SJCRH30 (cell line): ENCODE data around the gene PAIP2. TPM values are rescaled to one million over a fixed set of nuclear protein-coding genes. Genes with fewer than 3 reads are reported as not detected.
"Not testable (repeated sequence)": the region's sequence is repeated elsewhere in the genome, so short reads cannot be mapped to it uniquely, and the experiment has no call there.

Source experiments
- DNase-seq, 2 experiments: peaks; one replicate each; pipeline ENCODE4 v3.0.0-alpha.2; 2015 to 2020
- H3K27ac ChIP-seq: fragments of 250-450 bp; sonication (Bioruptor Pico); 2 replicates; pipeline ENCODE4 v1.5.1; 2020; ENCODE audit warnings: mild to moderate bottlenecking, moderate library complexity
- H3K27me3 ChIP-seq: fragments of 250-450 bp; sonication (Bioruptor Pico); 2 replicates; pipeline ENCODE4 v1.5.1; 2020; ENCODE audit warnings: mild to moderate bottlenecking, moderate library complexity
- H3K36me3 ChIP-seq: fragments of 250-450 bp; sonication (Bioruptor Pico); 2 replicates; pipeline ENCODE4 v1.5.1; 2020; ENCODE audit warnings: mild to moderate bottlenecking, moderate library complexity
- H3K4me1 ChIP-seq: fragments of 250-450 bp; sonication (Bioruptor Pico); 2 replicates; pipeline ENCODE4 v1.5.1; 2020; ENCODE audit warnings: mild to moderate bottlenecking, moderate library complexity
- H3K4me3 ChIP-seq: fragments of 250-450 bp; sonication (Bioruptor Pico); 2 replicates; pipeline ENCODE4 v1.5.1; 2020; ENCODE audit warnings: mild to moderate bottlenecking, moderate library complexity
- H3K9me3 ChIP-seq: fragments of 250-450 bp; sonication (Bioruptor Pico); replicated peaks from 2 replicates; pipeline ENCODE4 v1.5.1; 2020; ENCODE audit warnings: mild to moderate bottlenecking, moderate library complexity
- total RNA-seq: library from RNA; depleted of rRNA; stranded (reverse); fragments of >200 nt; shearing (Covaris generic); gene quantifications from 2 replicates; pipeline ENCODE4 v1.2.3, GENCODE V29; 2014

PAIP2 gene
- total RNA-seq, 1 experiment from 2014 or later = 131 TPM

DNA sequence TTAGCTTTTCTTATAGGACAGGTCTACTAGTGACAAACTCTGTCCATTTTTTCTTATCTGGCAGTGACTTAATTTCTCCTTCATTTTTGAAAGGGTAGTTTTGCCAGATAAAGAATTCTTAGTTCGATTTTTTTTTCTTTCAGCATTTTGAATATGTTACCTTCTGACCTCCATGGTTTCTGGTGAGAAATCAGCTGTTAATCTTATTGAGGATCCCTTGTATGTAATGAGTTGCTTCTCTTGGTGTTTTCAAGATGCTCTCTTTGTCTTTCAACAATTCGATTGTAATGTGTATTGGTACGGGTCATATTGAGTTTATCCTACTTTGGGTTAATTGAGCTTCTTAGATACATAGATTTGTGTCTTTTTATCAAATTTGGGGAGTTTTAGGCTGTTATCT lies 12.5 kb downstream of the PAIP2 start:
- Histone ChIP-seq H3K4me3 (no peak overlapping the region), H3K9me3 (no peaks in the 10 kb centered on the region), H3K27ac (no peak overlapping the region), H3K27me3 (no peaks in the 10 kb centered on the region), H3K36me3 (peaks cover 13% of the 10 kb centered on the region; the same call in 1 of the 2 replicates), H3K4me1 (no peaks in the 10 kb centered on the region)
- no peak for DNase-seq

DNA sequence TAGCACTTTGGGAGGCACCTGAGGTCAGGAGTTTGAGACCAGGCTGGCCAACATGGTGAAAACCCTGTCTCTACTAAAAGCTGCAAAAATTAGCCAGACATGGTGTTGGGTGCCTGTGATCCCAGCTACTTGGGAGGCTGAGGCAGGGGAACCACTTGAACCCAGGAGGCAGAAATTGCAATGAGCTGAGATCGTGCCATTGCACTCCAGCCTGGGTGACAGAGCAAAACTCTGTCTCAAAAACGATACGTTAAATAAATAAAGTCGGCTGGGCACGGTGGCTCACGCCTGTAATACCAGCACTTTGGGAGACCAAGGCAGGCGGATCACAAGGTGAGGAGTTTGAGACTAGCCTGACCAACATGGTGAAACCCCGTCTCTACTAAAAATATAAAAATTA lies 14.2 kb downstream of the PAIP2 start:
- H3K27ac ChIP-seq, H3K4me3 ChIP-seq, DNase-seq, H3K4me1 ChIP-seq, H3K36me3 ChIP-seq, H3K27me3 ChIP-seq, H3K9me3 ChIP-seq: not testable (repeated sequence)

DNA sequence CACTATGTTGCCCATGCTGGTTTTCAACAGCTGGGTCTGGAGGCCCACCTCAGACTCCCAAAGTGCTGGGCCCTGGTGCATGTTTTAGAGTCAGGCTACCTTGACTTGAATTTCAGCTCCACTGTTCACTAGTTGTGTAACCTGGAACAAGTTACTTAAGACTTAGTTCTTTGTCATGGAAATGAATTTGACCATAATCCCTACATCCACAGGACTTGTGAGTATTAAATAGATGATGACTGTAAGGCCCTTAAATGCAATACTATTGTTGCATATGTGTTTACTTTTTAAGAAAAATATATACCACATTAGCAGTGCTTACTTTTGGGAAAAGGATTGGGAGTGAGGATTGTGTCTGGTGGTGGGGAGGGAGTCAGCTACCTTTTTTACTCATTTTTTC lies 16.4 kb downstream of the PAIP2 start:
- Histone ChIP-seq H3K4me1 (no peaks in the 10 kb centered on the region), H3K27me3 (no peaks in the 10 kb centered on the region), H3K27ac (no peak overlapping the region), H3K4me3 (no peak overlapping the region), H3K9me3 (no peaks in the 10 kb centered on the region), H3K36me3 (peaks cover 5% of the 10 kb centered on the region; the same call in 1 of the 2 replicates)
- DNase-seq = no peak

DNA sequence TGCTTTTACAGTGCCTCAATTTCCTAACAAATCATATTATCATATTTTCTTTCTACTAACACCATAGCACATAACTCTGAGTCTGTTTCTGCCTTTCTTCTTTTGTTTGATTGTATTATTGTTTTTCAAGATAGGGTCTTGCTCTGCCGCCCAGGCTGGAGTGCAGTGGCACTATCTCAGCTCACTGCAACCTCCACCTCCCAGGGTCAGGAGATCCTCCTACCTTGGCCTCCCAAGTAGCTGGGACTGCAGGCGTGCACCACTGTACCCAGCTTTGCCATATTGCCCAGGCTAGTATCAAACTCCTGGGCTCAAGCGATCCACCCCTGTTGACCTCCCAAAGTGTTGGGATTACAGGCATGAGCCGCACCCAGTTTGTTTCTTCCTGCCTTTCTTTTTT lies 18.7 kb downstream of the PAIP2 start:
- H3K27me3 ChIP-seq = no peaks in the 10 kb centered on the region
- no peak overlapping the region for H3K4me3 ChIP-seq
- no peak overlapping the region for H3K27ac ChIP-seq
- DNase-seq = no peak
- H3K9me3 ChIP-seq = no peaks in the 10 kb centered on the region
- no peaks in the 10 kb centered on the region for H3K4me1 ChIP-seq
- H3K36me3 ChIP-seq = peaks cover 21% of the 10 kb centered on the region

DNA sequence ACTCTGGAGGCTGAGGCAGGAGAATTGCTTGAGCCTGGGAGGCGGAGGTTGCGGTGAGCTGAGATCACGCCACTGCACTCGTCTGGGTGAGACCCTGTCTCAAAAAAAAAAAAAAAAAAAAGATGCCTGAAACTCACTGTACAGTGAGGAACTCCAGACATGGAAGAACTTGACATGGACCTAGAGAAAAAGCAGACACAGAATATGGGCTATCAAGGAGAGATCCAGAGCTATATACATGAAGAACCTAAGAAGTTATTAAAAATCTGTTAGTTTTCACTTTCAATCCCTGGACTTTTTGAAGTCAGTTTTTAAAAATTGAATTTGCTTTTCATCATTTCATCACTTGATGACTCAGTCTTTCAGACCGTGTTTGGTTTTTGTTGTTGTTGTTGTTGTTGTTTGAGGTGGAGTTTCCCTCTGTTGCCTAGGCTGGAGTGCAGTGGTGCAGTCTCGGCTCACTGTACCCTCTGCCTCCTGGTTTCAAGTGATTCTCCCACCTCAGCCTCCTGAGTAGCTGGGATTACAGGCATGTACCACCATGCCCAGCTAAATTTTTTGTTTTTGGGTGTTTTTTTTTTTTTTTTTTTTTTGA lies 20.3 kb downstream of the PAIP2 start:
- Histone ChIP-seq H3K4me3 (no peak overlapping the region), H3K27ac (no peak overlapping the region), H3K4me1 (no peaks in the 10 kb centered on the region), H3K9me3 (no peaks in the 10 kb centered on the region), H3K36me3 (peaks cover 29% of the 10 kb centered on the region), H3K27me3 (no peaks in the 10 kb centered on the region)
- DNase-seq = no peak

DNA sequence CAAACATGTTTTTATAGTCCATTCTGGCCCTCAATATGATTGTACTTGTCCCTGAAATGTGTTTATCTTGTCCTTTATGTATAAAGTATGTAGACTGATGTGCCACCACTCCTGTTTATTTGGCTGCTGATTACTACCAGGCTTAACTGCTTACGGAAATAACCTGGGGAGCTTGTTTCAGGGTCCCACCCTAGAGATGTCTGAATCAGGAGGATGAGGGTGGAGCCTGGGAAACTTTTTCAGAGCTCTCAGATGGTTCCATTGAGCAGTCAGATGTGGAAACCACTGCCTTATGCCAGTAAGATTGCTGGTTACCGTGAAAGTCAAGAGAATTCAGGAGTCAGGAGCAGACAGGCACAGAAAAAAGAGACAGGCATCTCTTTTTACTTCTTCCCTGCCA lies 22.3 kb downstream of the PAIP2 start:
- Histone ChIP-seq H3K36me3 (peaks cover 32% of the 10 kb centered on the region), H3K27ac (no peak overlapping the region), H3K4me3 (no peak overlapping the region), H3K27me3 (no peaks in the 10 kb centered on the region), H3K4me1 (peaks cover 4% of the 10 kb centered on the region), H3K9me3 (no peaks in the 10 kb centered on the region)
- no peak for DNase-seq

DNA sequence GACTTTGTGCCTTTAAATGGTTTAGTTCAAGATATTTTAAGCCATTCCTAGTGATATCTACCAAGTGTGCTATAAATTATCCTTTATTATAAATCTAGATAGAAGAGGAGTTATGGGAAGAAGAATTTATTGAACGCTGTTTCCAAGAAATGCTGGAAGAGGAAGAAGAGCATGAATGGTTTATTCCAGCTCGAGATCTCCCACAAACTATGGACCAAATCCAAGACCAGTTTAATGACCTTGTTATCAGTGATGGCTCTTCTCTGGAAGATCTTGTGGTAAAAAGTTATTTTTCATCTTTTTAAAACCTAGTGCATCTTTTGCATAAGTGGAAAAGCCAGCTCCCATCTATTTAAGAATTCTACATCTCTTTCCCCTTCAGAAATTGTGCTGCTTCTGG lies 22.8 kb downstream of the PAIP2 start:
- DNase-seq = no peak
- Histone ChIP-seq H3K4me3 (no peak overlapping the region), H3K27ac (no peak overlapping the region), H3K27me3 (no peaks in the 10 kb centered on the region), H3K4me1 (peaks cover 9% of the 10 kb centered on the region), H3K36me3 (peaks cover 32% of the 10 kb centered on the region), H3K9me3 (no peaks in the 10 kb centered on the region)

DNA sequence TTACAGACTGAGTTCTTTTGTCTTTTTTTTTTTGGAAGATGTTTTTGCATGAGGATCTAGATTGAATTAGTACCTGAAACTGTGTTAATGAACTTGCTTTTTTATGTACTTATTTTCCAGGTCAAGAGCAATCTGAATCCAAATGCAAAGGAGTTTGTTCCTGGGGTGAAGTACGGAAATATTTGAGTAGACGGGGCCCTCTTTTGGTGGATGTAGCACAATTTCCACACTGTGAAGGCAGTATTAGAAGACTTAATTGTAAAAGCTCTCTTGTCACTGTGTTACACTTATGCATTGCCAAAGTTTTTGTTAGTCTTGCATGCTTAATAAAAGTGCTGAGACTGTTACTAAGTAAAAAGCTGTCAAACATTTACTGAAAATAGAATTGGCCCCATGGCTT lies 27.0 kb downstream of the PAIP2 start:
- Histone ChIP-seq H3K36me3 (peaks cover 50% of the 10 kb centered on the region), H3K27ac (no peak overlapping the region)

DNA sequence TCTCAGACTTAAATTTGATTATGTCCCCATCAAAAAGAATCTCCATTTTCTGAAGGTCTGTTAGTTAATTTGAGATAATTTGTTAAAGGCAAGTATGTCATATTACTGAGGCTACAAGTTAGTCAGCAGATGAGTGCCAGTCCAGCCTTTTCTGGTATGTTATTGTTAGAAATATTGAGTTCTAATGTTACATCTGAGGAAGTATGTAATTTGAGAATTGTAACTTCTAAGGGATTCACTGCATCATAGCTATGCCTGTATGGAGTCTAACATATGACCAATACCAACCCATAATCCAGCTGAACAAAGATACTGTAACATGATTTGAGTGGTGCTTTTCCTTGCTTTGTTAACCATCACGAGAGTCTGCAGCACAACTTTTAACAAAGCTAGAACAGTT lies 27.5 kb downstream of the PAIP2 start:
- H3K4me1 ChIP-seq = peaks cover 9% of the 10 kb centered on the region
- DNase-seq = peak in 1 of 2 experiments; percentile 50
- H3K4me3 ChIP-seq = no peak overlapping the region
- H3K36me3 ChIP-seq = peaks cover 44% of the 10 kb centered on the region
- H3K27me3 ChIP-seq = no peaks in the 10 kb centered on the region
- H3K9me3 ChIP-seq = no peaks in the 10 kb centered on the region
- H3K27ac ChIP-seq = no peak overlapping the region

More for the DNA sequence above, 27.0 kb downstream of the PAIP2 start:
- peaks cover 9% of the 10 kb centered on the region for H3K4me1 ChIP-seq
- peak in 1 of 2 experiments; percentile 49 for DNase-seq
- H3K27me3 ChIP-seq = no peaks in the 10 kb centered on the region
- H3K9me3 ChIP-seq = no peaks in the 10 kb centered on the region
- H3K4me3 ChIP-seq = no peak overlapping the region

DNA sequence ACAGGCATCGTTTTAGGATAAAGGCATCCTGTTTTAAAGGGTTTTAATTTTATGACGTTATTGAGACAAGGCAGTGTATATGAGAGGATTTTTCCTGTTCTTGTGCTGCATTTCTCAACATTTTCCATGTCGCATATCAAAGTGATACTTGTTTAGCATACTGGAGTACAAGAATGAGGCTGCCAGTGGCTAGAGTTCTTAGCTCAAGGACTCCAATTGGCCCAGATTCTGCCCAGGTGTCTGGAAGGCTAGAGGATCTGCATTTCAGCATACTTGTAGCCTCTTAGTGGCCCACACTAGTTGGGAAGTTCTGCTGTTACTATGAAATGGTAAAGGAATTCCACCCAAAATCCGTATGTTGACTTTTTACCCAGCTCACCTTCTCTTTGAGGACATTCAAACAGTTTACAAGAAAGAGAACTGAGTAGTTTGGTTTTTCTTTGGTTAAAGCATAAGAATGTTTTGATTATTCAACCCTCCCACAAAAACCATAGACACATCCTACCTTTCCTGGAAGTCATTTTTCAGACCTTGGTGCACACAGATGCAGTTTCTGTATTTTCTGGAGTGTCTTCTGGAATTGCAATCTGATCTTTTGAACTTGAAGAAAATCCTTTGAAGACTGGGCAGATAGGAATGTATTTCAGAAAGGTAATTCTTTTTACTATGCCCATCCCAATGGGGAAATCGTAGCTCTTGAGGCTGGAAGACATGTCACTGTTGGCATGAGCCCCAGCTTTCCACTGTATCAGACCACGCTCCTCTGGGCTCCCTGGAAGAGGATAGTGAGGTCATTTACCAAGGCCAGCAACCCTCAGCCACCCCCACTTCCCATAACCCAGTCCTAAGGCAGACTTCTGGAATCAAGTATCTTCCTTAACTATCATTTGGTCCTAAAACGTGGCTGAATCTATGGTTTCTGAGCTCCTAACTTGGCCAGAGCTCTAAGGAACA lies 30.1 kb downstream of the PAIP2 start:
- H3K4me1 ChIP-seq = peaks cover 9% of the 10 kb centered on the region
- H3K4me3 ChIP-seq = no peak overlapping the region
- H3K9me3 ChIP-seq = no peaks in the 10 kb centered on the region
- no peak overlapping the region for H3K27ac ChIP-seq
- H3K27me3 ChIP-seq = no peaks in the 10 kb centered on the region
- H3K36me3 ChIP-seq = peaks cover 27% of the 10 kb centered on the region
- DNase-seq = no peak

DNA sequence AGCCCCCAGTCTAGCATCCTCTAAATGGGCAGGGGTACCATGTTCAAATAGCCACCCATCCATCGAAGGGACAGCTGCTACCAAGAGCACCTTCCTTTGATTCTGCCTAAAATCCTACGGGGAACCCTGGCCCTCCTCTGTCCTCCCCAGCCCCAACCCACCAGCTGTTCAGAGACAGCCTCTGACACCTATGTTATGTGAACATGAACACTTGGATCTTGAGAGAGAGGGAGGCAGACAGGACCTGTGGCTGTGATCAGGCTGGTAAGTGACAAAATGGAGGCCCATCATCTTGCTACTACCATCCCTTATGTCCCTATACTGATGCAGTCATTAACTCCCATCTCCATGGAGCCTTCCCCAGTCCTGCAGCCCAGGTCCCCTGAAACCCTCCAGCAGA lies 33.3 kb downstream of the PAIP2 start:
- Histone ChIP-seq H3K27ac (no peak overlapping the region), H3K9me3 (no peaks in the 10 kb centered on the region), H3K4me3 (no peak overlapping the region), H3K27me3 (no peaks in the 10 kb centered on the region), H3K4me1 (no peaks in the 10 kb centered on the region), H3K36me3 (peaks cover 15% of the 10 kb centered on the region)
- no peak for DNase-seq

DNA sequence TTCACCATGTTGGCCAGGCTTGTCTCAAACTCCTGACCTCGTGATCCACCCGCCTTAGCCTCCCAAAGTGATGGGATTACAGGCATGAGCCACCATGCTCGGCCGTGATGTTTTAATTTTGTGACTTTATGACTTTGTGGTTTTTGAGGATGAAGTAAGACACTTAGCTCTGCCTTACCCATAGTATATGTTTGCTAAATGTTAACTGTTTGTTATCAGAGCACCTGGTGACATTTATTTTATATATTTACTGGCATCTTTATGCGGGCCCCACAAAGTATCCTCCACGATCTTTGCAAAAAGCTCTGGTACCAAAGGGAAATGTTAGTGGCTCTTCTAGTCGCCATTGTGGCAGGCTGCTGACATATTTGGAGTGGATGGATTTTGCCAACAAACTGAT lies 34.7 kb downstream of the PAIP2 start:
- Histone ChIP-seq H3K27me3 (no peaks in the 10 kb centered on the region), H3K36me3 (peaks cover 7% of the 10 kb centered on the region; the same call in 1 of the 2 replicates), H3K4me1 (no peaks in the 10 kb centered on the region), H3K4me3 (no peak overlapping the region), H3K27ac (no peak overlapping the region), H3K9me3 (no peaks in the 10 kb centered on the region)
- no peak for DNase-seq

DNA sequence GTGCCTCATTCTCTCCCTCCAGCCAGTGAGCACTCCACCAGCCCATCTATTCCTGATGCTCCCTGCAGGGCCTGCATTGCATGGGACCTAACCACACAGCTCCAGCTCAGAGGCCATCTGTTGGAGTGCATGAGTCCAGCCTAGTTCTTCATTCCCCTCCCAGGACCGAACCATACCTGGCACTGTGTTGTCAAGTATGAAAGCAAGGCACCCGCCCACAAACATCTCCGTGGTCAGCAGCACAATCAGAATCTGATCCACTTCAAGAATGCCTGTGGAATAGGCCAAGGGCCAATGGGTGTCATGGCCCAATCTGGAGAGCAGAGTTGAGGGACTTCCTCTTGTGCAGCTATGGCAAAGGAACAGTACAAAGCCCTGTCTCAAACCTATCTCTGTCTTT lies 35.6 kb downstream of the PAIP2 start:
- no peak for DNase-seq
- H3K9me3 ChIP-seq = no peaks in the 10 kb centered on the region
- H3K4me1 ChIP-seq = no peaks in the 10 kb centered on the region
- H3K36me3 ChIP-seq = no peaks in the 10 kb centered on the region; the same call in 1 of the 2 replicates
- no peak overlapping the region for H3K4me3 ChIP-seq
- H3K27me3 ChIP-seq = no peaks in the 10 kb centered on the region
- no peak overlapping the region for H3K27ac ChIP-seq

DNA sequence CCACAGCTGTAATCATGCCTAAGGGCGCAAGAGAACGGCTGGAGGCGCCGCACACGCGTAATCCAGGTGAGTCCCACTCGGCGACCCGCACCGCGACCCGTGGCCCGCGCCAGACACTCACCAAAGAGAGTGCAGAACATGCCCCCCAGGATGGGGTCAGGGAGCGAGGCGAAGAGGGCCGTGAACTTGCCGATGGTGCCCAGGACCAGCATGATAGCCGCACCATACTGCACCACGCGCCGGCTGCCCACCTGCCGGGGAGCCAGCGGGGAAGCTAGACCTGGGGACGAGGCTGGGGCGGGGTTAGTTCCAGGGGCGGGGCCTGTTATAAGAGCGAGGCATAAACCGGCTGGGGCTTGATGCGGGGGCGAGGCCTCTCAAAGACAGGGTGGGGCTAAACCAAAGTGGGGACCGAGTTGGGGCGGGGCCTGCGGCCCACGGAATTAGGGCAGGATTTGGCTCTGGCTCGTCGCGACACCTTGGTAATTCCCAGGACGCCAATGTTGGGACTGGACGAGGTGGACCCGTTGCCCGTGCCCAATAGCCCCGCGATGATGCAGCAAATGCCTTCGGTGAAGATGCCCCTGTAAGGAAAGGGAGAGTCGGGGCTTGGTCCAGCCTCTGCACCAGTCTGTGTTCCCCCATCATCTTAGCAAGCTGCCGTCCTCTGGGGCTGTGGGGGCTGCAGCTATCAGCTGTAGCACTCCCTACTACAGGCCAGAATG lies 36.6 kb downstream of the PAIP2 start:
- Histone ChIP-seq H3K36me3 (no peaks in the 10 kb centered on the region; the same call in 1 of the 2 replicates), H3K4me3 (no peak overlapping the region), H3K27ac (no peak overlapping the region), H3K9me3 (no peaks in the 10 kb centered on the region), H3K4me1 (no peaks in the 10 kb centered on the region), H3K27me3 (no peaks in the 10 kb centered on the region)
- DNase-seq = no peak

DNA sequence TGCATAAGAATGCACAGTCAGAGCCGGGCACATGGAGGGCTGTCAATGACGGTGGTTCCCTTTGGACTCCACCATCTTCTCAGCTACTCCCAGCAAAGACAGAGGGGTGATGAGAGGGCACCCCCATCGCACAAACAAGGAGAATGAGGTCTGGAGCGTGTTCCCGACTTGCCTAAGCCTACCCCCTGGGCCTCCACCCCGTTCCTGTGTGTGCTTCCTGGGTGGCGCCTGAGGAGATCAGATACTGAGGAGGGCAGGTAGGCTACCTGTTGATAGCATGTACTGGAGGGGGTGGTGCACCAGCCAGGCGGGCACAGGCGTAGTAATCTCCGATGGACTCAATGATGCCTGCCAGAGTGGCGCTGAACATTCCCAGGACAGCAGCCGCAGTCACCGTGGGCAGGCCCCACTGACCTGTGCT lies 37.3 kb downstream of the PAIP2 start:
- no peak for DNase-seq
- no peaks in the 10 kb centered on the region for H3K4me1 ChIP-seq
- no peaks in the 10 kb centered on the region for H3K27me3 ChIP-seq
- H3K9me3 ChIP-seq = no peaks in the 10 kb centered on the region
- no peaks in the 10 kb centered on the region; the same call in 1 of the 2 replicates for H3K36me3 ChIP-seq
- no peak overlapping the region for H3K4me3 ChIP-seq
- no peak overlapping the region for H3K27ac ChIP-seq
